A673 (cell line): Measurements from ENCODE around the gene CCDC127. TPM values are rescaled to one million over a fixed set of nuclear protein-coding genes. Genes with fewer than 3 reads are reported as not detected.

Experiments used
- BruUV-seq: library from RNA; stranded (reverse); fragments of 400-500 nt; replicated peaks from 2 replicates; lab custom pipeline; 2021; lab: Mats Ljungman, UMichigan
- CTCF ChIA-PET: fragments of 300-600 bp; sonication (Branson Sonifier 250); formaldehyde crosslinking; loops from one replicate; lab custom pipeline; 2022; ENCODE audit warnings: antibody characterized with exemption; lab: Charles Lee
- POLR2A ChIA-PET: fragments of 300-600 bp; sonication (Branson Sonifier 250); formaldehyde crosslinking; loops from one replicate; lab custom pipeline; 2022; ENCODE audit warnings: antibody characterized with exemption; ENCODE audit not compliant: low non-redundant PET; lab: Charles Lee
- DNase-seq: peaks from one replicate; pipeline ENCODE4 v3.0.0-alpha.2; 2015; ENCODE audit warnings: low spot score
- H3K27ac ChIP-seq: fragments of 200-600 bp; sonication (generic); 2 replicates; pipeline ENCODE4 v1.5.1; 2016; ENCODE audit warnings: mixed run types, low read depth, mild to moderate bottlenecking, mixed read lengths, antibody characterized with exemption, low read length; ENCODE audit not compliant: poor library complexity, severe bottlenecking
- H3K27me3 ChIP-seq: fragments of 200-600 bp; sonication (generic); replicated peaks from 2 replicates; pipeline ENCODE4 v1.6.1; 2017; ENCODE audit warnings: mixed run types, low read depth, mild to moderate bottlenecking, mixed read lengths, antibody characterized with exemption, low read length; ENCODE audit not compliant: insufficient read depth, poor library complexity
- H3K36me3 ChIP-seq: fragments of 200-600 bp; sonication (generic); 2 replicates; pipeline ENCODE4 v1.6.1; 2016; ENCODE audit warnings: mixed run types, mild to moderate bottlenecking, mixed read lengths, antibody characterized with exemption, low read length; ENCODE audit not compliant: insufficient read depth, poor library complexity, severe bottlenecking
- H3K4me1 ChIP-seq: fragments of 200-600 bp; sonication (generic); 2 replicates; pipeline ENCODE4 v1.6.1; 2017; ENCODE audit warnings: mixed run types, mild to moderate bottlenecking, mixed read lengths, antibody characterized with exemption, low read length; ENCODE audit not compliant: insufficient read depth, poor library complexity, severe bottlenecking
- H3K4me3 ChIP-seq: fragments of 200-600 bp; sonication (generic); 2 replicates; pipeline ENCODE4 v1.5.1; 2016; ENCODE audit warnings: low read depth, mixed run types, mild to moderate bottlenecking, mixed read lengths, low read length; ENCODE audit not compliant: poor library complexity, severe bottlenecking
- H3K9me3 ChIP-seq: fragments of 200-600 bp; sonication (generic); 2 replicates; pipeline ENCODE4 v1.6.1; 2016; ENCODE audit warnings: mixed run types, low read depth, mild to moderate bottlenecking, mixed read lengths, antibody characterized with exemption, low read length; ENCODE audit not compliant: poor library complexity, severe bottlenecking
- CTCF ChIP-seq: fragments of 300-800, 200-600 bp; sonication (generic); conservative IDR thresholded peaks from 2 replicates; pipeline ENCODE4 v1.5.1; 2017; ENCODE audit warnings: low read depth, mild to moderate bottlenecking, antibody characterized with exemption, low read length, moderate library complexity, mixed read lengths
- EZH2 ChIP-seq: fragments of 200-600 bp; sonication (generic); IDR thresholded peaks from 2 replicates; pipeline ENCODE4 v1.6.1; 2017; ENCODE audit warnings: borderline replicate concordance, low read depth, mild to moderate bottlenecking, mixed read lengths, antibody characterized with exemption, low read length; ENCODE audit not compliant: poor library complexity, severe bottlenecking
- intact Hi-C: fragments of 100-400 bp; cut with micrococcal nuclease; formaldehyde crosslinking; loops from one replicate; pipeline ENCODE4 v1.10.0; 2022; ENCODE audit not compliant: unreplicated experiment
- total RNA-seq: library from RNA; stranded (reverse); gene quantifications from 2 replicates; pipeline ENCODE4 v1.2.3, GENCODE V29; 2021

Gene CCDC127
- total RNA-seq, 1 experiment from 2014 or later: 8.8 TPM

- intact Hi-C loops: no loop called here
These were observed 33.5 kb downstream of the CCDC127 start for GRCh38 chr5:184471-184870.

GRCh38 chr5:182126-182525 lies 35.8 kb downstream of the CCDC127 start:
- POLR2A ChIA-PET: no interaction called here
- no peak overlapping the region for H3K27ac ChIP-seq
- H3K4me1 ChIP-seq: no peaks in the 10 kb centered on the region
- CTCF ChIA-PET: no interaction called here
- no peak for DNase-seq
- no TSS peak for BruUV-seq
- H3K9me3 ChIP-seq: no peaks in the 10 kb centered on the region
- H3K27me3 ChIP-seq: peaks cover 13% of the 10 kb centered on the region
- H3K36me3 ChIP-seq: no peaks in the 10 kb centered on the region
- no peak overlapping the region for H3K4me3 ChIP-seq
- no peak for TF ChIP-seq CTCF
- no peak for TF ChIP-seq EZH2
- intact Hi-C loops: no loop called here

More at GRCh38 chr5:184471-184870, 33.5 kb downstream of the CCDC127 start:
- no peaks in the 10 kb centered on the region for H3K36me3 ChIP-seq
- no TSS peak for BruUV-seq
- peaks cover 3% of the 10 kb centered on the region for H3K4me1 ChIP-seq
- DNase-seq: no peak
- ChIA-PET CTCF (no interaction called here), POLR2A (no interaction called here)
- H3K4me3 ChIP-seq: no peak overlapping the region
- no peaks in the 10 kb centered on the region for H3K9me3 ChIP-seq
- TF ChIP-seq CTCF: no peak
- no peak for TF ChIP-seq EZH2
- no peak overlapping the region for H3K27ac ChIP-seq
- no peaks in the 10 kb centered on the region for H3K27me3 ChIP-seq

DNA sequence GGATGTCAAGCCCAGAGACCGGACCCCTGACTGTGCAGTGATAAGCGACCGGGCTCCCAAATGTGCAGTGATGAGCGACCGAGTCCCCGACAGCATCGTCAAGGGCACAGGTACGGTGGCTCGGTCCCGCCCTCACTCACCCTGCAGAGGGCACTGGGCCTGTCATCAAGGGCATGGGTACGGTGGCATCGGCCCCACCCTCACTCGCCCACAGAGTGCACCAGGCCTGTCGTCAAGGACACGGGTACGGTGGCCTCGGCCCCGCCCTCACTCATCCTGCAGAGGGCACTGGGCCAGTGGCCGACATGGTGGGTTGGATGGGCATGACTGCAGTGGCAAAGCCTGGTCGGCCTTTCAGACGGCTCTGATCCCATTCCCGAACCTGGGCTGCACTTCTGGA lies 36.4 kb downstream of the CCDC127 start:
- intact Hi-C loops: no loop called here
- Histone ChIP-seq H3K36me3 (no peaks in the 10 kb centered on the region), H3K4me1 (no peaks in the 10 kb centered on the region), H3K4me3 (no peak overlapping the region), H3K27me3 (peaks cover 13% of the 10 kb centered on the region), H3K27ac (no peak overlapping the region), H3K9me3 (no peaks in the 10 kb centered on the region)
- POLR2A ChIA-PET: no interaction called here
- no TSS peak for BruUV-seq
- CTCF ChIA-PET: no interaction called here
- no peak for TF ChIP-seq EZH2
- no peak for TF ChIP-seq CTCF
- DNase-seq: no peak
